COR-L47 (cell line): ENCODE results near the gene NCAPD3.
A peak's percentile ranks its signal among the peaks of the same experiment; 100 is the strongest.

ENCODE experiments used
- DNase-seq: peaks from one replicate; lab custom pipeline; 2025; lab: John Stamatoyannopoulos, UW

Gene NCAPD3

DNA sequence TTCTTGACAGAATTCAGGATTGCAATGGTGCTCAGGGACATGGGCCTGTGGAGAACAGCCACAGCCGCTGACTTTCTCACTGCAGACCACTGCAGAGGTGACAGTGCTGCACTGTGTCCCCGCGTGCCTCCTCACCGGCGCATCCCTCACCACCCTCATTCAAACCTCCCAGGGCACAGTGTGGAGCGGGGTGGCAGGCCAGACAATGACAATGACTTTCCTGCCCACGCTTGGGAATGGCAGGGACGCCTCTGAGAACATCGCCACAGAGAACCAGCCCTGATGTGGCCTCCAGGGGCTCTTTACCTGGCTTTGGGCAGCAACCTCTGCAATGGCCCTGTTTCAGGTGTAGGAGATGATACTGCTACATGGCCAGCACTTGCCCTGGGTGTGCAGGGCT lies 65.7 kb downstream of the NCAPD3 start:
- DNase-seq: no peak

DNA sequence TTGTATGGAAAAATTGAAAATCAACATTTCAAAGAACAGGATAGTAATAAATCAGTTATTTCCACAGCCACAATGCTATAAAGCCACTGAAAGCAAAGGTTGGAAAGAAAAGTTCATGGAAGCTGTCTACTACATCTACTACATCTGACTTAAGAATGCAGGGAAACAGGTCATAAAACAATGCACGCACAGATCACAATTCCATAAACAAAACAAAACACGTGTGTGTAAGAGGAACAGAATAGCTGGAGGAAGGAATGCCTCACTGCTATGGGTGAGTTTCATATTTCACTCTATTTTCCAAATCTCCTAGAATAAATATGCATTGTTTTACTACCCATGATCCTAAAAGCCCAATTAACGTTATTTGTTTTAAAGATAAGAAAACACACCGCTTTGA lies 66.3 kb downstream of the NCAPD3 start:
- DNase-seq: no peak

DNA sequence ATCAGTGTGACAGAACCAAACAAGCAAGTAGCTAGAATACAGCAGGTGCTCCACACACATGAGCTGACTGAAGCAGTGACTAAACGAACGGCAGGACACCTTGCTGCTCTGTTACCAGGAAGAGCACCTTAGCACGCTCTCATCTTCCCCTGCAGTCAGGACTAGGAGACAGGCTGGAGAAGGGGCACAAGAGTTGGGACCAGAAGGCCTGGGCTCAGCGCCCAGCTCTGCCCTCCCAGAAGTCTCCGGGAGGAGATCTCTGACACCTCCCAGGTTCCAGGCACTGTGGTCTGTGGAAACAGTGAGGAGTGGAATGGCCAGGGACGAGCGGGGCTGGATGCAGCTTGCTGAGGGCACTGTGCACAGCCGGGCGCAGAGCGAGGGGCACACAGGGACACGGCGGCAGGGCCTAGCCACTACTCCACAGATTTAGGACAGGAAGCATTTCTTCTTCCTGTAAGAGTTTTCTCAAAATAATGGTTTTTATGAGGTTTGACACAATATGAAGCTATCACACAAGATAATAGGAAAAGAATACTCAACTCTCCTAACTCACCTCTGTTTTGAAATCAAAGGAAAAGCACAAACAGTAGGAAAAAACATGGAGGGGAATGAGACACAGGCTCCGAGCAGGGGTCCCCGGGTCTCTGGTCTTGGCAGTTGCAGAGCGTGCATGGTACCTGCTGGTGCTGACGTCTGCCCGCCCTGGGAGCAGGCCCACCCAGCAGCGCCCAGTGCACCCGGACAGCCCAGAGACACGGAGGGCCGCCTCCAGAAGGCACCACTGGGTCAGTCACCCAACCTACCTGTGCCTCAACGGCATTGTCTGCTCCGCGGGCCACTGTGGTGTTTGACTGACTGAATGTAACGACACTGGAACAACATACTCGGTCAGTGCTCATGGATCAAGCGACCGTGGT lies 67.6 kb downstream of the NCAPD3 start:
- DNase-seq: no peak

DNA sequence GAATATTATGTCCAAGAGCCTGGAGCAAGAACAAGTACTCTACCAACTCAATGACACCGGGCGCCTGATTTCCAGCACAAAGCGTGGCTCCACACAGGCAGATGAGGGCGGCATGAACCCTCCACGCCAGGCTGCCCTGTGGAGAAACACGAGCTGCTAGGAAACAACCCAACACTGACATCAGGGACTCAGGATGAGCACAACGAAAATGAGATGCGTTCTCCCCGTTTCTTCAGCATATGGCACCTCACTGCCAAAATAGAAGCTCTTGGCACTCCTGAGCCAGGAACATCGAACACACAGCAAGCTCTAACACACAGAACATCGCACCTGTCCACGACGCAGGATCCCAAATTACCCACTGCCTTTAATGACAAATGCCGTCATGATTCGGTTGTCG lies 68.3 kb downstream of the NCAPD3 start:
- DNase-seq: no peak

DNA sequence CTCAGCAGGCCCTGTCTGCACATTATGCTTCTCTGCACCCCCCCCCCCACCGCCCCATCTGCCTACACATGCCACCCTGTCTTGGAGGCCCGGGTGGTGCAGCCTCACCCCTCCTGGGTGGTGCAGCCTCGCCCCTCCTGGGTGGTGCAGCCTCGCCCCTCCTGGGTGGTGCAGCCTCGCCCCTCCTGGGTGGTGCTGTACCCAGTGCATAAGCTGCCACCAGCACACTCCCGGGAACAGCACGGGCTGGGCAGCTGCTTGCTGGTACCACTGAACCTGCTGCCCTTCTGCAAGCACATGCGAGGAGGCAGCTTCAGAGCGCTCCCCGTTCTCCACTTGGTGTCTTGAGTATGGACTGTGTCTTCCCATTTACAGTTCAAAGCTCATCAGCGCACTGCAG lies 69.3 kb downstream of the NCAPD3 start:
- no peak for DNase-seq

DNA sequence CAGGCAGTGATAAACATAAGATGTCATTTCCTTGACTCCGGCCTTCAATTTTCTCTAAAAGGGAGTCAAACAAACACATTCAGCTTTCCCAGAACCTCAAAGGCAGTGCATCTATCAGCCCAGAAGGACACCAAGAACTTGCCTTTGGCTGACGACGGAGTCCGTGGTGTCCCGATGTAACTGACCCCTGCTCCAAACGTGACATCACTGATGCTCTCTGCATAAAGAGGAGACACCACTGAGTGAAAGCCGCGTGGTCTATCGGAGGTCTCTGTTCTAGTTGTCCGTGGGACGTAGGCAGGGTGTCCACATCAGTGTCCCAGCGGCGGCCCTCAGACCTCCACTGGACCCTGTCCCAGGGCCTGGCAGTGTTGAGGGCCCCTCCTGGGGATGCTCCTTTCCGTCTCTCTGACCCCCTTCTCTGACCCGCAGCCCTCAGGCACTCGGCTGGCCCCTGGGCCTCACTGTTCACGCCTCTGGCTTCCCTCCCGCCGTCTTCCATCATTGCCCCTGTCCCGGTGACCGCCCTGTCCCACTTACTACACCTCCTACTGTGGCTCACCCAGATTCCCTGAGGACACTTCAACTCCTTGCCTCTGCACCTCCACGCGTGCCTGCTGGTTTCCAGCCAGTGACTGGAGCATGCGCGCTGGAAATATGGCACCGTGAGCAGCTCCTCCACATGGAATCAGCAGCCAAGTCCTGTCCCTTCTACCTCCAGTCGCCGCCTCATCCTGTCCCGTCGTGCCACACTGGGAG lies 70.4 kb downstream of the NCAPD3 start:
- DNase-seq: no peak

DNA sequence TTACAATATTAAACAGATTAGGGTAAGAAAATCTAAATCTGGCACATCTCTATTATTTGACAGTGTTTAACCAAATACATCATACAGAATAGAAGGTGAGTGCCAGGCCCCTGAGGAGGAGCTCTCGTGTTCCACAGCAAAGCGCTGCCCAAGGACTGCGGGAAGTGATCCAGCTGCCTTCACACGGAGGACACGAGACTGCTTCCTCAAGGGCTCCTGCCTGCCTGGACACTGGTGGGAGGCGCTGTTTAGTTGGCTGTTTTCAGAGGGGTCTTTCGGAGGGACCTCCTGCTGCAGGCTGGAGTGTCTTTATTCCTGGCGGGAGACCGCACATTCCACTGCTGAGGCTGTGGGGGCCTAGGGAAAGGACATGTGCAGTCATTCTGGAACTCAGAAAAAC lies 71.1 kb downstream of the NCAPD3 start:
- DNase-seq: no peak

DNA sequence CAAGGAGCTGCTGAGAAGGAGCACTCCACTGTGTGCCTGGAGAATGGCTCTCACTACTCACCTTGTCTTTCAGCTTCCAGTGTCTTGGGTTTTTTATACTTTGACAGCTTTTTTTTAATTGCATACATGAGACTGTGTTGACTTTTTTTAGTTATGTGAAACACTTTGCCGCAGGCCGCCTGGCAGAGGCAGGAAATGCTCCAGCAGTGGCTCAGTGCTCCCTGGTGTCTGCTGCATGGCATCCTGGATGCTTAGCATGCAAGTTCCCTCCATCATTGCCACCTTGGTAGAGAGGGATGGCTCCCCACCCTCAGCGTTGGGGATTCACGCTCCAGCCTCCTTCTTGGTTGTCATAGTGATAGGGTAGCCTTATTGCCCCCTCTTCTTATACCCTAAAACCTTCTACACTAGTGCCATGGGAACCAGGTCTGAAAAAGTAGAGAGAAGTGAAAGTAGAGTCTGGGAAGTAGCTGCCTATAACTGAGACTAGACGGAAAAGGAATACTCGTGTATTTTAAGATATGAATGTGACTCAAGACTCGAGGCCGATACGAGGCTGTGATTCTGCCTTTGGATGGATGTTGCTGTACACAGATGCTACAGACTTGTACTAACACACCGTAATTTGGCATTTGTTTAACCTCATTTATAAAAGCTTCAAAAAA lies 72.6 kb downstream of the NCAPD3 start:
- no peak for DNase-seq

DNA sequence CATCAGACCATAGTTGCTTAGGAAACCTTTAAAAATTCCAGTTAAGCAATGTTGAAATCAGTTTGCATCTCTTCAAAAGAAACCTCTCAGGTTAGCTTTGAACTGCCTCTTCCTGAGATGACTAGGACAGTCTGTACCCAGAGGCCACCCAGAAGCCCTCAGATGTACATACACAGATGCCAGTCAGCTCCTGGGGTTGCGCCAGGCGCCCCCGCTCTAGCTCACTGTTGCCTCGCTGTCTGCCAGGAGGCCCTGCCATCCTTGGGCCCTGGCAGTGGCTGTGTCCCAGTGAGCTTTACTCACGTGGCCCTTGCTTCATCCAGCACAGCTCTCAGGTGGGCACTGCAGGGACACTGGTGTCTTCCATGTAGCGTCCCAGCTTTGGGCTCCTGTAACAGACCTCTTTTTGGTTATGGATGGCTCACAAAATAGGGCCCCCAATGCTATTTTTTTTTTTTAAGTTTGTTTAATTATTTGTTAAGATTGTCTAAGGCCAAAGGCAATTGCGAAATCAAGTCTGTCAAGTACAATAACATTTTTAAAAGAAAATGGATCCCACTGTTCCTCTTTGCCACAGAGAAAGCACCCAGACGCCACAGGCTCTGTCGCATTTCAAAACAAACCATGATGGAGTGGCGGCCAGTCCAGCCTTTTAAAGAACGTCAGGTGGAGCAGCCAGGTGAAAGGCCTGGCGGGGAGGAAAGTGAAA lies 73.4 kb downstream of the NCAPD3 start:
- DNase-seq: no peak

DNA sequence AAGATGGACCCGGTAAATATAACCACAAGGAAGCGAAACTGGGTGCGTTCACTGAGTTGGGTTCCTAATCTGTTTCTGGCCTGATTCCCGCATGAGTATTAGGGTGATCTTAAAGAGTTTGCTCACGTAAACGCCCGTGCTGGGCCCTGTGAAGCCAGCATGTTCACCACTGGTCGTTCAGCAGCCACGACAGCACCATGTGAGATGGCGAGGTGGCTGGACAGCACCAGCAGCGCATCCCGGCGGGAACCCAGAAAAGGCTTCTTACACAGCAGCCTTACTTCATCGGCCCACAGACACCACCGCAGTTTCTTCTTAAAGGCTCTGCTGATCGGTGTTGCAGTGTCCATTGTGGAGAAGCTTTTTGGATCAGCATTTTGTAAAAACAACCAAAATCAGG lies 74.4 kb downstream of the NCAPD3 start:
- DNase-seq: no peak

DNA sequence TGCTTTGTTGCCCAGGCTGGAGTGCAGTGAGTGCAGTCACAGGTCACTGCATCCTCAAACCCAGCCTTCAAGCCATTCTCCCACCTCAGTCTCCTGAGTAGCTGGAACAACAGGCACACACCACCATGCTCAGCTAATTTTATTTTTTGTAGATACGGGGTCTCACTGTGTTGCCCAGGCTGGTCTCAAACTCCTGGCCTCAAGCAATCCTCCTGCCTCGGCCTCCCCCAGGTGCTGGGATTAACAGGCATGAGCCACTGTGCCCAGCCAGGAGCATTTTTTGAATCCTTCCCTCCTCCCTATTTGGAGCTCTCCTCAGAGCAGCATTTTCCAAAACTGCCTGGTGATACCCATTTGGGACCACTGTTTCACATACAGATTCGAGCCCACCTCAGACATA lies 77.2 kb downstream of the NCAPD3 start:
- DNase-seq: no peak

DNA sequence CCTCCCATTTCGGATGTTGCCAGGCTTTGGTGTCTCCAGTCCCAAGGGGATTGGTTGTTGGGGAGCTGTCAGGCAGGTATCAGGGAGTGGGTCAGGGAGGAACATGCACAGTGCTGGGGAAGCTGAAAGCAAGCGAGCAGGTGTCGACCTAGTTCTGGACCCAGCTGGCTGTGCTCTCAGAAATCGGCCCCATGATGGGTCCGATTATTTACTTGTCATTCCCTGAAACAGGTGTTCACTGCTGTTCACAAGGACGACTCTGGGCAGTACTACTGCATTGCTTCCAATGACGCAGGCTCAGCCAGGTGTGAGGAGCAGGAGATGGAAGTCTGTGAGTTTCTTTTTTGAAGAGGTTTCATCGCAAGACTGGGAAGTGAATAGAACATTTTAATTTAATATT lies 78.1 kb downstream of the NCAPD3 start:
- DNase-seq: no peak

DNA sequence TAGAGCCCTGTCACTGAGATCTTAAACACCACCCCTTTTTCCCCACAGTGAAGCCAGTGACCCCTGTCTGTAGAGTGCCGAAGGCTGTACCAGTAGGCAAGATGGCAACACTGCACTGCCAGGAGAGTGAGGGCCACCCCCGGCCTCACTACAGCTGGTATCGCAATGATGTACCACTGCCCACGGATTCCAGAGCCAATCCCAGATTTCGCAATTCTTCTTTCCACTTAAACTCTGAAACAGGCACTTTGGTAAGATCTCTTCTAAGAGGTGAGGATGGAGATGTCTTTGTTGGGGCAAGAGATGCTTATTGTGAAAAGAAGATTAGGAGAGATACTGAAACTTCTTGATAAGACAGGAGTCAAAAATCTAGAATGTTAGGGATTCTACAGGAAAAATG lies 79.0 kb downstream of the NCAPD3 start:
- DNase-seq: no peak

DNA sequence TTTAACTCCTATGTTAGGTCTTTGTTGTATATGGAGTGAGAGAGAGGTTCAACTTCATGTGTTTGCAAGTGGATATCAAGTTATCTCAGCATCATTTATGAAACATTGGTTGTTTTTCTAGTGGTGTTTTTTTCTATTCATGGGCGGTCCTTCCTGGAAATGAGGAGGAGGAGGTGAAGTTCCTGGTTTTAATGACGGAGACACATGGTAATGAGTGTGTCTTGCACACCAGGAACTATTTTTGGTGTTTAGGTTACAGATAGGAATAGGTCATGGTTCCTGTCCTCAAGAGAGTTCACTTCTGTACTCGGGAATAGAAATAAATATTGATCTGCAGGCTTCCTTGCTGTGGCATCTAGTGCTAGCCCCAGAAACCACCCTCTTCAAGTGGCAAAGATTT lies 80.0 kb downstream of the NCAPD3 start:
- no peak for DNase-seq

DNA sequence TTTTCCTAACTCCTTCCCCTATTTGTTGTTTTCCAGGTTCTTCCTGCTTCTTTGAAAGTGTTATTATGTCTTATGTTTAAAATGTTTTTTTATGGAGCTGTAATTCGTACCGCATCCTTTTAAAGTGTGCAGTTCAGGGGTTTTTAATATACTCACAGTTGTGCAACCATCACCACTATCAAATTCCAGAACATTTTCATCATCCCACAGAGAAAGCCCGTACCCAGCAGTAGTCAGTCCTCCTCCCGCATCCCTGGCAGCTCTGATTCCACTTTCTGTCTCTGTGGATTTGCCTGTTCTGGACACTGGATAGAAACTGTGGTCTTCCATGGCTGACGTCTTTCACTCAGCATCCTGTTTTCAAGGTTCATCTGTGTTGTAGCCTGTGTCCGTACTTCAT lies 81.2 kb downstream of the NCAPD3 start:
- no peak for DNase-seq

DNA sequence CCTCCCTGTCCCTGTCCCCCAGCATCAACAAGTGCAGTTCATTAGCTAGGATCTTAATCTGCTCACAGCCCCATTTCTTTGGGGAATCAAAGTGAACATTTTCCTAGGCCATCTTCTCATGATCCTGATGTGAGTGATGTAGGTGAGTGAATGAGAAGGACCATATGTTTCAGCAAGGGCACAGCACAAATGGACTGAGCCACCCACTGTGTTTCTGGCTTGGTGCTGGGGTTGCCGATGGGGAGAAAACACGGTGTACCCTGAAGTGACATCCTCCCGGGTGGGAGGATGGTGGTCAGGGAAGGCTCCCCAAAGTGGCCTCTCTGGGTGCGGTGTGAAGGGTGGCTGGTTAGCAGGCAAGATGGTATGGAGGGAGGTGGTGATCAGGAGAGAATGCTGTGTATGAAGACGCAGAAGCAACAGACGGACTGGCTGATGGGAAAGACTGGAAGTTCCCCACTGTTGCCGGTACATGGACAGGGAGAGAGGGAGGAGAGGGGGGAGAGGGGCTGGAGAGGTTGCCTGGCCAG lies 82.7 kb downstream of the NCAPD3 start:
- no peak for DNase-seq

DNA sequence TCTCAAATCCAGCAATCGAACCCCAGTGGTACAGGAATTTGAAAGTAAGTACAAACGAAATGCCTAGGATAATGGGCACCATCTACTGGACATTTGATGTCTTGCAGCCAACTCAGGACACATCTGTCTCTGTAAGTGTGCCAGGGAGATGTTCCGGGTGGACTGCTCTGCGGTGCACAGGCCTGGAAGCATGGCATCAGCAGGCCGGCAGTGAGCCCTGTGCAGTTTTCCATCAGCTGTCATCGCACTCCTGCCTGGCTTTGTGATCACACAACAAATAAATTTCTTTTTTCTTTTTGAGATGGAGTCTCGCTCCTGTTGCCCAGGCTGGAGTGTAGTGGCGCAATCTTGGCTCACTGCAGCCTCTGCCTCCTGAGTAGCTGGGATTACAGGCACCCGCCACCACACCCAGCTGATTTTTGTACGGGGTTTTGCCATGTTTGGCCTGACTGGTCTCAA lies 83.9 kb downstream of the NCAPD3 start:
- DNase-seq: peak; percentile 69

DNA sequence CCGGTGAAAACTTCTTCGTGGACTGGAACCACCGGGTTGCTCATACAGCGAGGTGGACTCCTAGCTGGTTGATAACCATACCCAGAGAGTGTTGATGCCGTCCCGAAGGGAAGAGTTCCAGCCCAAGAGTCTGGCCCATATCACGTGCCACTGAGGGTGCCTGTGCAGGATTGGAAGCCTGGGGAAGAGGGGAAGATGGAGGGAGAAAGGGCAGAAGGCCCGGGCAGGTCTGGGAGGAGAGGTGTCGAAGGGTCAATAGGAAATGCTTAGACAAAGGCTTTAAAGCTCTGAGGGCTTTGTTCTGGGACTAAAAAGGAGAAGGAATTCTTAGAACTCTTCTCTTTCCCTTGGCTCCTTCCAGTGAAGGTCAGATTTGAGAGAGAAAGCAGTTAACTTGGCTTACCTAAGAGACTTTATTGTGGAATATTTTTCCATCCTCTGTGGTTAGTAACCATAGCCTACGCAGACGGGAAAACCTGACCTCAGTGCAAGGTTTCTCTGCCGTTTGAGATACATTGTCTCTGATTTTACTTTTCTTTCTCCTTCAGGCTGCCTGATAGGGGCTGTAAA lies 84.4 kb downstream of the NCAPD3 start:
- no peak for DNase-seq

DNA sequence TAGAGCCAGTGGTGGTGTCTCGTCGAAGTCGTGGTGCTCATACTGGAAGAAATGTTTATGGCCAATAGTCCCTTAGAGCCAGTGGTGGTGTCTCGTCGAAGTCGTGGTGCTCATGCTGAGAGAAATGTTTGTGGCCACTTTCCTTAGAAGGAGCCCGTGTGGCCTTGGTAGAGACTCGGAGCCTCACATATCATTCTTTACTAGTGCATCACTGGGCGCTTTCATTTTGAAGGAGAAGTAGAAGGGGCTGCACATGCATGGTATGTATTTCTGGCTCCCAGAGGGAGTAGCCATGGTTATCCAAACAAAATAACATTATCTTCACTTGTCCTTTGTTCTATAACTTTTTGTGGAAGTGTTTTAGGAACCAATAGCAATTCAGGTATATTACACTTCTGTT lies 85.4 kb downstream of the NCAPD3 start:
- DNase-seq: no peak

DNA sequence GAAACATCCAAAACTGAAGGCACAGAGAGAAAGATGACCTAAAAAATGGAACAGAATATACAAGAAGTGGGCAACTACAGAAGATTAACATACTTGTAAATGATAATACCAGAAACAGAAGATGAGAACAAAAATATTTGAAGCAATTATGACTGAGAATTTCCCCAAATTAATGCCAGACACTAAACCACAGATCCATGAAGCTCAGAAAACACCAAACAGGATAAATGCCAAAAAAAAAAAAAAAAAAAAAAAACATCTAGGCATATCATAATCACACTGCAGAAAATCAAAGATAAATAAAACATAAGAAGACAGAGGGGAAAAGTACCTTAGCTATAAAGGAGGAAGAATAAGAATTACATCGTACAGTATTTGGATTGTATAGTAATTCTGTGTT lies 89.6 kb downstream of the NCAPD3 start:
- no peak for DNase-seq

DNA sequence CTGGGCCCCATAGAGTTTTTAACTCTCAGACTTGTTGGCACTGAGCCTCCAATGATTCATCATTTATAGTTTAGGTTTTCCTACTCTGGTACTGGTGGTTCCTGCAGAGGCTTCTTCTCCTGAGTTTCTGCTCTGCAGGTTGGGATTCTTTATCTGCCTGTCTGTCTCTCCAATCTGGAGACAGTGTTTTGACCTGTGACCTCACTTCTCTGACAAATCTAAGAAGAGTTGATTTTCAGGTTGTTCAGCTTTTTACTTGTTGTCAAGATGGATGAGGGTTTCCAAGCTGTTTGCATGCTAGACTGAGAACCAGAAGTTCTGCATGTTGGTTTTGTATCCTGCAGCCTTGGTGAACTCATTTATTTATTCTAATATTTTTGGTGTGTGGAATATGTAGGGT lies 91.0 kb downstream of the NCAPD3 start:
- no peak for DNase-seq
